HepG2 (cell line): ENCODE data around the gene ST6GALNAC4. TPM values are rescaled to one million over a fixed set of nuclear protein-coding genes. Genes with fewer than 3 reads are reported as not detected.

Source experiments
- ELF1 ChIP-seq: sonication (generic); formaldehyde crosslinking; IDR thresholded peaks from 2 replicates; pipeline ENCODE4 v1.4.0; 2020; ENCODE audit warnings: missing genetic modification reagents
- MZF1 ChIP-seq: sonication (generic); formaldehyde crosslinking; IDR thresholded peaks from 2 replicates; pipeline ENCODE4 v1.8.1; 2023; ENCODE audit warnings: mild to moderate bottlenecking, missing genetic modification reagents, borderline replicate concordance
- TP53 ChIP-seq: sonication (generic); formaldehyde crosslinking; conservative IDR thresholded peaks from 2 replicates; pipeline ENCODE4 v1.4.0; 2020; ENCODE audit warnings: missing genetic modification reagents
- ZBTB43 ChIP-seq: sonication (generic); formaldehyde crosslinking; conservative IDR thresholded peaks from 2 replicates; pipeline ENCODE4 v1.4.0; 2020; ENCODE audit warnings: missing genetic modification reagents
- ZUFSP ChIP-seq: sonication (generic); formaldehyde crosslinking; IDR thresholded peaks from 2 replicates; pipeline ENCODE4 v1.9.0; 2021; ENCODE audit warnings: missing genetic modification reagents, mild to moderate bottlenecking, borderline replicate concordance
- polyA plus RNA-seq, 8 experiments: library from polyadenylated mRNA; depleted of rRNA in 3 of 8; stranded (reverse) in 7 of 8; unstranded in 1 of 8; fragments of >200 nt; fragmentation: Illumina TruSeq in 4 of 8; extraction: Trizol in 4 of 8; gene quantifications; 2 replicates each; pipeline versions ENCODE4 v1.2.1 to v1.2.3, GENCODE V29; 2011 to 2016; ENCODE audit warnings: low read depth in 4 of 8, missing spikeins in 1 of 8, mixed read lengths in 1 of 8; ENCODE audit not compliant: insufficient read depth in 1 of 8
- total RNA-seq, 5 experiments: library from RNA; depleted of rRNA; stranded (reverse); fragments of >200 nt; fragmentation: Illumina TruSeq; extraction: Trizol; gene quantifications; 2 replicates each; pipeline ENCODE4 v1.2.3, GENCODE V29; 2016; ENCODE audit warnings: low read depth in 1 of 5
- TF ChIP-seq, protein P1 (sequence below), 2 experiments: fragments of 450-650 bp in 1 of 2; sonication (generic) in 1 of 2; formaldehyde crosslinking in 1 of 2; IDR thresholded peaks; 2 replicates each; pipeline versions ENCODE4 v1.6.1 to v1.8.0; 2016 to 2022; ENCODE audit warnings: antibody characterized with exemption in 1 of 2, mild to moderate bottlenecking in 1 of 2, missing genetic modification reagents in 1 of 2
- TF ChIP-seq, protein P2 (sequence below): IDR thresholded peaks from 2 replicates; pipeline ENCODE4 v1.6.1; 2016
- TF ChIP-seq, protein P3 (sequence below): IDR thresholded peaks from 2 replicates; pipeline ENCODE4 v1.6.1; 2016; ENCODE audit warnings: low read depth, control low read depth

The ST6GALNAC4 gene
- total and polyA plus RNA-seq, 2 of the 13 experiments (the other 11 are each of a cell fraction or from before 2014, with no cell fraction given), result 18.8 to 27.7 TPM

DNA sequence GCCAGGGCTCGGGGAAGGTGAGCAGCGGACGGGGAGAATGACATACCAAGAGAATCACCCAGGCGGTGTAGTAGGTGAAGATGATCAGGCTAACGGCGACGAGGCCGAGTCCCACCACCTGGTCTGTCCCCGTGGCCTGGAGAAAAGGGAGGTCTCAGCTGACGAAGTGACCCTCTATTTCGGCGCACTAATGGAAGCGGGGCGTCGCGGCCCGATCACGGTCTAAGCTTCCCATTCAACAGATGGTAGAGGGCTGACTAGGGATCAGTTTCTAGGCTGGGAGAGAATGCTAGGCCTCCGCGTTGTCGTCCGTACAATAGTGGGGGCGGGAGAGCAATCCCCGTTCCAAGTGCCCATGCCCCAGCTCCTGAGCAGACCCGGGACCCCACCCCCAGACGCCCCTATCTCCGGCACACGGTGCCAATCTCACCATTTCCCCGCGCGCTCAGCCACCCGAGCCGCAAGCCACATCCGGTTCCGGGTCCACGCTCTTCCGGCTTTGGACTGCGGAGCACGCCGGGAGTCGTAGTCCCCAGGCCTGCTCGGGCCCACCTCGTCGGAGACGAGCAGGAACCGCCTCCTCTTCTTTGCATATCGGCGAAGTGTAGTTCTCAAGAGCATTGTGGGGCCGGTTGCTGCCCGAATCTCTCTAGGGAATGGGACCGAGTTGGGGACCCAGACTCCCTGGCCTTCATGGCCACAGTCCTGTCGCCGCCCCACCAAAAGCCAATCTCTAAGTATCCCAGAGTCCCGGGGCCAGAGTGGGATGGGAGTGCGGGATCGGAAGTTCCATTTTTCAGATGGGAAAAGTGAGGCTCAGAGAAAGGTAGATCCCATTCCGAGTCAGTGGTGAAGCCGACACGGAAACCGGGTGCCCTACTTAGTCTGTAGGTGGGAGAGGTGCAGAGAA, 20.8 kb upstream of the ST6GALNAC4 start, which contains the start of gene DPM2 (continued):
- TF ChIP-seq, protein P1, sequence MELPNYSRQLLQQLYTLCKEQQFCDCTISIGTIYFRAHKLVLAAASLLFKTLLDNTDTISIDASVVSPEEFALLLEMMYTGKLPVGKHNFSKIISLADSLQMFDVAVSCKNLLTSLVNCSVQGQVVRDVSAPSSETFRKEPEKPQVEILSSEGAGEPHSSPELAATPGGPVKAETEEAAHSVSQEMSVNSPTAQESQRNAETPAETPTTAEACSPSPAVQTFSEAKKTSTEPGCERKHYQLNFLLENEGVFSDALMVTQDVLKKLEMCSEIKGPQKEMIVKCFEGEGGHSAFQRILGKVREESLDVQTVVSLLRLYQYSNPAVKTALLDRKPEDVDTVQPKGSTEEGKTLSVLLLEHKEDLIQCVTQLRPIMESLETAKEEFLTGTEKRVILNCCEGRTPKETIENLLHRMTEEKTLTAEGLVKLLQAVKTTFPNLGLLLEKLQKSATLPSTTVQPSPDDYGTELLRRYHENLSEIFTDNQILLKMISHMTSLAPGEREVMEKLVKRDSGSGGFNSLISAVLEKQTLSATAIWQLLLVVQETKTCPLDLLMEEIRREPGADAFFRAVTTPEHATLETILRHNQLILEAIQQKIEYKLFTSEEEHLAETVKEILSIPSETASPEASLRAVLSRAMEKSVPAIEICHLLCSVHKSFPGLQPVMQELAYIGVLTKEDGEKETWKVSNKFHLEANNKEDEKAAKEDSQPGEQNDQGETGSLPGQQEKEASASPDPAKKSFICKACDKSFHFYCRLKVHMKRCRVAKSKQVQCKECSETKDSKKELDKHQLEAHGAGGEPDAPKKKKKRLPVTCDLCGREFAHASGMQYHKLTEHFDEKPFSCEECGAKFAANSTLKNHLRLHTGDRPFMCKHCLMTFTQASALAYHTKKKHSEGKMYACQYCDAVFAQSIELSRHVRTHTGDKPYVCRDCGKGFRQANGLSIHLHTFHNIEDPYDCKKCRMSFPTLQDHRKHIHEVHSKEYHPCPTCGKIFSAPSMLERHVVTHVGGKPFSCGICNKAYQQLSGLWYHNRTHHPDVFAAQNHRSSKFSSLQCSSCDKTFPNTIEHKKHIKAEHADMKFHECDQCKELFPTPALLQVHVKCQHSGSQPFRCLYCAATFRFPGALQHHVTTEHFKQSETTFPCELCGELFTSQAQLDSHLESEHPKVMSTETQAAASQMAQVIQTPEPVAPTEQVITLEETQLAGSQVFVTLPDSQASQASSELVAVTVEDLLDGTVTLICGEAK (IDR thresholded peaks at IDR 0.05), result peak; percentile 84
- TF ChIP-seq, protein P1 (CRISPR knock-in tag; IDR thresholded peaks at IDR 0.05), result no peak; the same call in 1 of the 2 replicates
- TF ChIP-seq ELF1 (CRISPR knock-in tag), result peak; percentile 98
- TF ChIP-seq, protein P2, sequence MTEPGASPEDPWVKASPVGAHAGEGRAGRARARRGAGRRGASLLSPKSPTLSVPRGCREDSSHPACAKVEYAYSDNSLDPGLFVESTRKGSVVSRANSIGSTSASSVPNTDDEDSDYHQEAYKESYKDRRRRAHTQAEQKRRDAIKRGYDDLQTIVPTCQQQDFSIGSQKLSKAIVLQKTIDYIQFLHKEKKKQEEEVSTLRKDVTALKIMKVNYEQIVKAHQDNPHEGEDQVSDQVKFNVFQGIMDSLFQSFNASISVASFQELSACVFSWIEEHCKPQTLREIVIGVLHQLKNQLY (CRISPR knock-in tag), result no peak
- no peak for TF ChIP-seq ZUFSP (CRISPR knock-in tag)
- no peak for TF ChIP-seq ZBTB43 (CRISPR knock-in tag)
- TF ChIP-seq, protein P3, sequence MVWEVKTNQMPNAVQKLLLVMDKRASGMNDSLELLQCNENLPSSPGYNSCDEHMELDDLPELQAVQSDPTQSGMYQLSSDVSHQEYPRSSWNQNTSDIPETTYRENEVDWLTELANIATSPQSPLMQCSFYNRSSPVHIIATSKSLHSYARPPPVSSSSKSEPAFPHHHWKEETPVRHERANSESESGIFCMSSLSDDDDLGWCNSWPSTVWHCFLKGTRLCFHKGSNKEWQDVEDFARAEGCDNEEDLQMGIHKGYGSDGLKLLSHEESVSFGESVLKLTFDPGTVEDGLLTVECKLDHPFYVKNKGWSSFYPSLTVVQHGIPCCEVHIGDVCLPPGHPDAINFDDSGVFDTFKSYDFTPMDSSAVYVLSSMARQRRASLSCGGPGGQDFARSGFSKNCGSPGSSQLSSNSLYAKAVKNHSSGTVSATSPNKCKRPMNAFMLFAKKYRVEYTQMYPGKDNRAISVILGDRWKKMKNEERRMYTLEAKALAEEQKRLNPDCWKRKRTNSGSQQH, result no peak
- no peak for TF ChIP-seq TP53 (CRISPR knock-in tag)
- no peak for TF ChIP-seq MZF1
